ENCODE data around the gene CLBA1.

CLBA1 gene

DNA sequence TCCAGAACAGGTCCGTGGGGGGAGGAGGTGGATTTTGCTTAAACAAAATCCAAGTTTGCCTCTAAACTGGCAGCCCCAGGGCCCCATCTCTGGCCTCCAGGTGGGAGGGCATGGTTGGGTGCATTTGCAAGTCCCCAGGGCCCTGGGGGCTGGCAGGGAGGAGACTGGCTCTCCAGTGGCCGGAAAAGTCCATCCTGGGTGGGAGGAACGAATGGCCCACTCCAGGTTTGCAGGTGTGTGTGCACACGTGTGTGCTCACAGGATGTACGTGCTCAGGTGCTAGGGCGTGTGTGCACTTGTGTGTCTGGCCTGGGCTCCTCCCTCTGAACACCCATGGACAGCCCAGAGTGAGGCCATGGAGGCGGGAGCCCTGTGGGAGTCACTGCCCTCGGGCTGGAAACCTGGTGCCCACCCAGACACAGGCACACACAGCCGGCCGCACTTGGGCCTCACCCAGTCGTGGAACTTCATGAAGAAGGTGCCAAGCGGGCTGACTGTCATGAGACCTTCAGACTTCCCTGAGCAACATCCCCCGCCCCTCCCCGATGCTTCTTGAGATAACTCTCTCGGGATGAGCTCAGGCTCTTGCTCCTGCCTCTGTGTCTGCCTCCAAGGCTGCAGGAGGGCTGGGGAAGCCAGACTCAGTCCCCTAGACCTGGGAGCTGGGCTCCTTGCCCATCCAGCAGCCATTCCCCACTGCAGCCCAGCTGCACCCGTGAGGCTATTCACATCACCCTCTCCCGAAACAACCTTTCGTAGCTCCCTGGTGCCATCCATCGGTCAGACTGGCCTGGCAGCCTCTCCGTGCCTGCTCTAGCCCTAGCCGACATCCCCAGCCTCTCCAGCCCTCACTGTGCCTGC, 16.8 kb upstream of the CLBA1 start:
- no peak for DNase-seq (ENCODE audit: low read depth in 2 of 2)

DNA sequence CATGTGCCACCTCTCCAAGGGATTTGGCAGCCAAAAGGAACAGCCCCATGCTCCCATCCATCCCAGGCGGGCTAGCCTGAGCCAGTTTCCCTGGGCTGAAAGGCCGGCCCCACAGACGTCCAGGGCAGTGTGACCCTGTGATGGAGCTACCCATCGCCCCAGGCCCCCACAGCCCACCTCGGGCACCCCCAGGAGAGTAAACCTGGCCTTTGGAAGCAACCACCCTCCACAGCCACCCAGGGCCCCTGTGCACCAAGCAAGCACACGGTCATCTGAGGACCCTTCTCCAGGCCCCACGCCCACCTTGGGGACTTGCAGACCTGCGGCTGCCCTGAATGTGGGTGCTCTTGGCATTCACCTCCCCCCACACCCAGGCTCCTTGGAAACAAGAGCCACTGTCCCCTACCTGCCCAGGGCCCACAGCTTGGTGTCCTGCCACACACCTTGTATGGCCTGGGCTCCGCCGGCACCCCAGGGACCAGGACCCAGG, 15.8 kb upstream of the CLBA1 start:
- DNase-seq (ENCODE audit: low read depth in 2 of 2): no peak

DNA sequence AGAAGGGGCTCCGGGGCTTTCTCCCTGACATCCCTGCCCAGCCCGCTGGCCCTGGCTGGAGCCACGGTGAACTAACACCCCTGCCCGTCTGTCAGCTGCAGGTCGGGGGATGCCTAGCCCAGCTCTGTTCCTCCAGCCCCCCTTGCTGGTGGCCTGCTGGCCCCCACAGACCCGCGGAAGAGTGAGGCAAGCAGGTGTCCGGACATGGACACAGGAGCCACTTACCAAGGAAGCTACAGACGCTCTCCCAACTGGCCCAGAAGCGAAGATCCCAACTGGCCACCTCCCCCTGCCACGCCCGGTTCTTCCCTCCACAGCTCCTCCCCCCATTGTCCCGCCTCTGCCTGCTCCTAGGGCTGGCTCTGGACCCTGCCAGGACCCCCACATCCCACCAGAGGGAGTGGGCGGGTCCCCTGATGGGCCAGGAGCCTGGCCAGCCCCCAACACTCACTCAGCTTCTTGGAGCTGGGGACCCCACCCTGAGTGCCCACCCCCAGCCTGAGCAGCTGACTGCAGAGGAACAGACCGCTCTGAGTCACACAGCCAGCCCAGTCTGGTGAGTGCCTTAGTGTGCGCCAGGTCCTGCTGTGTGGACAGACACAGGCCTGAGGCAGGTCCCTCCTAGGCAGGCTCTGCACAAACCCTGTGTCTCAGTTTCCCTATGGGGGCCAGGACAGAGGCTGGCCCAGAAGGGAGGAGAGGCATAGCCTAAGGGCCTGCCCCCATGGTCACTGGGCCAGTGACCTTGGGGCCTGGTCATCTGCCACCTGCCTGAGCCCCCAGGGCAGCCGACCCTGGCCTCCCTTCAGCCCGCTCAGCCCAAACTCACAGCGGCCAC, 15.1 kb upstream of the CLBA1 start:
- DNase-seq (ENCODE audit: low read depth in 2 of 2): no peak

DNA sequence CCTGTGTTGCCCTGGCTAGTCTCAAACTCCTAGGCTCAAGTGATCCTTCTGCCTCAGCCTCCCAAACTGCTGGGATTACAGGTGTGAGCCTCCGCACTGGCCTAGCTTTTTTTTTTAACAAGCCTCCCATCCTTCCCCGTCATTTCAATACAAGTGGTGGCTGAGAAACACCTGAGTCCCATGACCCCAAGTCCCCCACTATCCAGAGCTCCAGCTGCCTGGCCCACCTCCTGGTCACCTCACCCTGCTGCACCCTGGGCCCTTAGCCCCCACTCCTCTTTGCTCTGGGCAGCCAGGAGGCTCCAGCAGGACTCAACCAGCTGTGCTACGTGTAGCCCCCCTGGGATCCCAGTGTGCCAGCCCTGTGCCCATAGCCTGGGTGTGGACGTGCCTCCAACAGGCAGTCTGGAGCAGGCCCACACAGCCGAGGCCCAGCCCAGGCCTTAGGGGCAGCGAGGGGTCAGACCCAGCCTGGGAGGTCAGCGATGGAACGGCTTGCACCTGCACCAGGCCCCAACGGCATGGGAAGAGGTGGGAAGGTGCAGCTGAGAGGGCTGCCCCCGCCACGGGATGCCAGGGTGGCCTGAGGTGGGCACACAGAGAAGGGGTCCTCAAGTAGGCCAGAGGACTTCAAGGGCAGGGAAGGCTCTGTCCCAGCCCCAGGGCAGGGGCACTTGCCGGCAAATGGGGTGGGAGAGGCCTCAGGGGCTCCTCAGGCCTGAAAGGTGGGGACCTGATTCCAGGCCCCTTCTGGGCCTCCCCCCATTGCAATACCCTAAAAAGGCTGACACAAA, 13.9 kb upstream of the CLBA1 start:
- DNase-seq (ENCODE audit: low read depth in 2 of 2): no peak

DNA sequence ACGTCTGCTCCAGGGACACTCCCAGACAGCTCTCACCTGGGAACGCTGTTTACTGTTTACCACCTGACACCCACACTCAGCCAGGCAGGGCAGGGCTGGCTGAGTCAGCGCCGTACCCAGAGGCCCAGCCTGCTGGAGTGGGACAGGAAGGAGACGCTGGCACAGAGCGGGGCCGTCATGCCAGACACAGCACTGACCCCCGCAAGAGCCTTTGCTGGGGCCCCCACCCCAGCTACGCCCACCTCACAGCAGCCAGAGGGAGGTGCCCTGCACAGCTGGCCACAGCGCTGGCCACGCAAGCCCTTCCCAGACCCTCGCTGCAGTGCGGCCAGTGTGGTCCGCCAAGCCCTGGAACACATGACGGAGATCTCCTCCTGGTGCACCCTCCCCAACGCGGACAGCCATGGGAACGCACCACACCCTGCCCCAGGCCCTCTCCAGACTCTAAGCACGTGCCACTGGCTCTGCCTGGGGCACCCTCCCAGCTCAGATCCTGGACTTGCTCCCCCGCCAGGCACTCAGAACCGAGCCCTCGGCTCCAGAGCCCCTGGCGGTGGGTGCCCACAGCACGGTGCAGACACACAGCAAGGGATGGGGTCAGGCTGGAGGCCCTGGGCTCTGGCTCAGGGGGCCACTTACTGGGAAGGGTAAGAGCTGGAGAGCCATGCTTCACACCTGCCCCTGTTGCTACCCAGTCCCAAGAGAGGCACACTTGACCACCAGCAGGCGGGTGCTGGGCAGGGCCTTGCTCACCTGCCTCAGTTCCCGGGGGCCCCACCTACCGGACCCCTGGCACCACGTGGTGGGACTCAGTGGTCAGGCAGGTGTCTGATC, 13.1 kb upstream of the CLBA1 start:
- no peak for DNase-seq (ENCODE audit: low read depth in 2 of 2)

DNA sequence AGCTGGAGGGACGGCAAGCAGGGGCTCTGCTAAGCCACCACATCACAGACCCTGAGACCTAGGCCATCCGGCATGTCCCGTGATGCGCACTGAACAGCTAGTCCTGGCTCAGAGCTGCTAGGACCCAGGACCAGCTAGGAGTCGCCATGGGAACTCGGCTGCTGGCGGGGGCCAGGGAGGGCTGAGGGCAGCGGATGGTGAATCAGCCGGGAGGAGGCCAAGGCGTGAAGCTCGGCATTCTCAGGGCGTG, 12.5 kb upstream of the CLBA1 start:
- DNase-seq (ENCODE audit: low read depth in 2 of 2): no peak

DNA sequence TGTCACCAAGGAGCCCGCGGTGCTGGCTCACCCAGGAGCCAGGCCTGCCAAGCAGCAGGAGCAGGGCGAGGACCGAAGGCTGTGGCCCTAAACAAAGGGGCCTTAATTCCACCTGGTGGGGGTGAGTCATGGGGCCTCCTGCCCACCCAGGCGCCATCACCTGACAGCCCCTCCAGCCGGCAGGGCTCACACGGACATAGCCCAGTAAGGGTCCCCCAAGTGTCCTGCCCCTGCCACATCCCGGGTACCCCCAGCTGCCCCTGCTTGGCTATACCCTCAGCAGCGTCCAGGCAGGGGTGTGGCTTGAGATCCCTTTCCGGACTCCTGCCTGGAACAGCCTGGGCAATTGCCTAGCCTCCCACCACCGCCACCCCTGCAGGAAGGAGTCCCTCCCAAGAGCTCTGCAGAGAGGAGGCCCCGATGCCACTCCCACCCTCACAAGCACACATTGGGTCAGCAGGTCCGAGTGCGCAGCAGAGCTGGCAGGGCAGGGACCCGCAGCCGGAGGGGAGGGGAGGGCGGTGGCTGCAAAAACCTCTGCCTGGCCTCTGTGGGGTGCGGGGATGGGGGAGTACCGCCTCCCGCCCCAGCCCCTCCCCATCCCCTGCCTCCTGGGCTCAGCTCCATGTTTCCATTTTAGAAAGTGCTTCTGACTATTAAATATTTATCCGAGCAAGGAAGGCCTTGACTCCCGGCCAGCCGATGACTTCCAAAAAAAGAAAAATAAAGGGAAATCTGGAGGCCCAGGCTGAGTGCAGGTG, 12.0 kb upstream of the CLBA1 start:
- no peak for DNase-seq (ENCODE audit: low read depth in 2 of 2)

DNA sequence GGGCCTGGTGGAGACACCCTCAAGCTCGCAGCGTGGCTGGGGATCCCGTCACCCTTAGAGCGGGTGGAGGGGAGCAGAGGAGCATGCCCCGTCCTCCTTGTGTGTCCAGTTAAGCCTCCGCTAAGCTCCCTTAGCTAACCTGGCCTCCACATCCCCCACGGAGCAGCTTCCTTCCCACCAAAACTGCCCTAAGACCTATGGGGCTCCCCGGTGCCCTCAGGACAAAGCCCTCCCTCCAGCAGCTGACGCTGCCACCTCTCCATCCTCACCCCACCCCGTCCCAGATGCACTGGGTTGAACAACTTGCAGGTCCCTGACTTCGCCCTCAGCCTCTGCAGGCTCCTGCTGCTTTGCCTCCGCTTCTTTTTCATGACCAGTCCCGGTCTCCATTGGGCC, 11.4 kb upstream of the CLBA1 start:
- no peak for DNase-seq (ENCODE audit: low read depth in 2 of 2)

DNA sequence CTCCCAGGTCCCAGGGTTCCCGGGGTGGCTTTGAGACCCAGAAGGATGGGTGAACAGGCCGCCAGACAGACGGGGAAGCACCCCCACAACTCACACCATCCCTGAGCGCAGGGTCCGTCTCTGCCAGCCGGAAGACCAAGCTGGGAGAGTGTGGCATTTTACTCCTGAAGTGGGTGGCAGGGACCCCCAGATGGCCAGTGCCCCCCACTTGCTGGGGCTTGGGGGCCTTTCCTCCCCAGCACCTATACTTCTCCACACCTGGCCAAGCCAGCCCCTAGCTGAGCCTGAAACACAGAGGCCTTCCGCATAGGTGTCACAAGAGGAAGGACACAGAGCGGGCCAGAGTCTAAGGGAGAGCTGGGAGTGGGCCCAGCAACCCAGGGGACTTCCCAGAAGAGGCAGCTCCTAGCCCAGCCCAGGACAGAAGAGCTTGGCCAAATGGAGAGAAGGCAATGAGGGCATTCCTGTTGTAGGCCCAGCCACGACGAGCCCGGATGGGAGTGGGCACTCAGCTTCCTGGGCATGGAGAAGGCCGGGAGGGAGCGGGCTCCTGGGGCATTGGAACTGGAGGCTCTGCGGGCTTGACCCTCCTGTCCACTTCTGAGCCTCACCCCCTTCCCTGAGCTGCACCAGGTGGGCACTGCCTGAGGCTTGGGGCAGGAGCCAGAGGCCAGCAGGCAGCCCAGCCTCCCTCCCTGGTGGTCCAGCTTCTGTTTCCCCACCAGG, 10.8 kb upstream of the CLBA1 start:
- DNase-seq (ENCODE audit: low read depth in 2 of 2): no peak

DNA sequence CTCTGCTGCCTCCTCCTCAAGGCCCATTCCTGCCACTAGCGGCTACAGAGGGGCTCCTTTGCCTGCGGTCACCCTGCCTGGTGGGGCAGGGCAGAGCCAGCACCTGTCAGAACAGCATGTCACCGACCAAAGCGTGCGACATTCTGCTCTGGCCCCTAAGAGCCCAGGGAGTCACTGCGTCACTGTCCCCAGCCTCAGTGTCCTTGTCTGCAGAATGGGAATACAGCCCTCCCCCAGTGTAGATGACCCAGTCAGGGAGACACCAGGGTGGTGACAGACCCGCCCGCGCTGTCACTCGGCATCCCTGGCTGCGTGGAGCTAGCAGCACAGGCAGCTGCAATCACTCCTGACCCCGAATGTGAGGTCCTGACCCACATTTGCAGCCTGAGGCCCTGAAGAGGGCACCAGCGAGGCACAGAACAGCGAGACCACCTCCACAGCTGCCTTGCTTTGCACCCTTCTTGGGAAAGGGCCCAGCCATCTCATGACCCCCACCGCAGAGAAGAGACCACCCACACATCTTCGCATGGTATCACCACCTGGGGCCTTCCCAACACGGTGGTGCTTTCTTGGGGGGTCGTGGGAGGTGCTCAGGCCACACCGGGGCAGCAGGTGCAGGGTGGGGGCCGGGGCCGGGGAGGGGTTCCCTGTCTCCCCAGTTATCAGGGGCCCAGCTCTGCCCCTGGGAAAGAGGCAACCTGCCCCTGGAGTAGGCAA, 9.9 kb upstream of the CLBA1 start:
- DNase-seq (ENCODE audit: low read depth in 2 of 2): no peak

DNA sequence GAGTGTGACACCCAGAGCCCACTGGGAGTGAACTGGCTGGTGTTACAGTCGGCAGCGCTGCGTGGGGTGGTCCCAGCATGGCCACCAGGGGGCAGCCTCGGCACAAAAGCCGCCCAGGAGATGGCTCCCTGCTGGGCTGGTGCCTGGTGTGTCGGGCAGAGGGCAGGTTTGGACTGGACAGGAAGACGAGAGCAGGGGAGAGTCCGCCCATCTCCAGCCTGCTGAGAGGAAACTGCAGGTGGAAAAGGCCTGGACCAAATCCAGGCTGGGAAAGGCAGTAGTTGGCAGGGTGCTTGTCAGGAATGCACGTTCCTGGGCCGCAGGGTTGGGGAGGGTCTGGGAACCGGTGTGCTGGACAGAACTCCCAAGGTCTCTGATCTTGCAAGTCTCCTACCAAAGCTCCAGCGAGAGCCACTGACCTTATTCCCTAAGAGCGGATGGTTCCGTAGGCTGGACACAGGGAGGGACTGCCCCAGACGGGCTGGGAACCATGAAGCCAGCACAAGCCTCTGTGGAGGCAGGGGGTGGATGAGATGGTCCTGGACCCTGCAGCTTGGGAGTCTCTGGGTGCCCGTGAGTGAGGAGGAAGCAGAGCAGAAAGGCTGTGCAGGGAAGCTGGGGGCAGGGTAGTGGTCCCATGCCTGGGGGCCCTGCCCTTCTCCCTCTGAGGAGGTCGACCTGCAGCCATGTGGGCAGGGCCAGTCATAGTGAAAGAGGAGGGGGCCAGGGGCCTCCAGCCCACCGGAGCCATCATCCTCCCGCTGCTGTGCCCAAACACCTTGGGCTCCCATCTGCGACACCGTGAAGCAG, 9.2 kb upstream of the CLBA1 start:
- DNase-seq (ENCODE audit: low read depth in 2 of 2): peak; percentile 80 to 83

DNA sequence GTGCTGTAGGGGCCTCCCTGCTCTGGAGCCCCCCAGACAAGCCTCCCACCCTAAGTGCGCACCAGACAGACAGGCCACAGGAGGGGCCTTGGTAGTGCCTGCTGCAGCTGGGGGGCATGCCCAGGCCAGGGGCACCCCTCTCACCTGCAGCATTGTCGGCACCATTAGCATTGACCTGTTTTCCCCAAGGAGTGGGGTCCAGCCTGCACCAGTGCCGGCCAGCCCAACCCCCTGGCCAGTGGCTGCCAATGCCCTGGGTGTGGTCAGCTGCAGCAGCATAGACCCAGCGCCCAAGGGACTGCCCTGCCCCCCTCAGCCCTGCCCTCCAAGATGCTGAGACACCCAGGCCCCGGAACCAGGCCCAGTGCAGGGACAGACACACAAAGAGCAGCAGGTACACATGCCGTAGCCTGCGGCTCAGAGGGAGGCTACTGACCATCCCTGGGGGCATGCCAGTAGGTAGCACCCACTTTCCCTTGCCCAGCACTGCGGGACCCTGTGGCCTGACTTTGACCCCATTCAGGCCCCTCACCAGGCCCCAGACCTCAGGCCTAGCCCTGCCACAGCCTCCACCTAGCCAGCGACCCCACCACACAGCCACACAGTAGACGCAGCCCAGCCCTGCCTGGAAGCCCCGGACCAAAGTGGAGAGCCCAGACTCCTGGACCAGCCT, 8.4 kb upstream of the CLBA1 start:
- no peak for DNase-seq (ENCODE audit: low read depth in 2 of 2)

DNA sequence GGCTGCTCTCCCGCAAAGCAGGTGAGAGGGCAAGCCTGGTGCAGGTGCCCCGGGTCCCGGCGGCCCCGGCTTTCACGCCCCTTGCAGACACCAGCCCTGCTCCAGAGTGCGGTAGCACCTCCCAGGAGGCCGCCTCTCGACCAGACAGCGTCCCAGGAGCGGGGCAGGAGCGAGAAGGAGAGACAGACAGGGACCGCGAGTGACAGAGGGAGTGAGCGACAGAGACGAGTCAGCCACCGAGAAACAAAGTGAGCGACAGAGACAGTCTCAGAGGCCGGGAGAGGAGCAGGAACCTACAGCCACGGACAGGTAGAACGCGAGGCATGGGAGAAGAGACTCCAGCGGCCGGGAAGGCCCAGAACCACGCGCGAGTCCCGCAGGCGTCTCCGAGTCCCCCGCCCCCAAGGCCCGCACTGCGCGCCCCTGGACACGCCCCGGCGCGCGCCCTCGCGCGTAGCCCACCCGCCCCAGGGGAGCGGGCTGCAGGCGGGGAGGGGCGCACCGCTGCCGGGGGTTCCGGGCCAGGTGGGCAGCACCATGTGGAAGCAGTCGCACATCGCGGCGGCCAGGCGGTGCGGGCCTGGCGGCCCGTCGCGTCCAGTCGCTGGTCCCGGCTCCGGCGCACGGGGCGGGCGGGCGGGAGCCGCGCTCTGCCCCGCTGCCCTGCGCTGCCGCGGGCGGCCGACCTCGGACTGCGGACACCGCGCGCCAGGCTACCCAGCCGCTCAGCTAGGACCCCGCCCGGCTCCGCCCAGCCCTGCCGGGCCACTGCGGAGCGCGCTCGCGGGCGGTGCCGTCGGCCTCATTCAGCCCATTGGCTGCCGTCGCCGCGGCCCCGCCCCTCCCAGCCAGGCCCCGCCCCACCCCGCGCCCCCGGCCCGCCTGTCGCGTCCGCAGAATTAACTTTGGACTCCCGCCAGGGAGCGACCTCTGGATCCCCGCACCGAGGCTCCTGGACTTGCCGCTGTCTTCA, 7.6 kb upstream of the CLBA1 start, which contains the start of gene AHNAK2:
AHNAK2 (minus strand) TSS at position 694 of the 973 bp plus-strand sequence; CDS start at position 557, 137 bp downstream.
- peak; percentile 33 to 47 for DNase-seq (ENCODE audit: low read depth in 2 of 2)

DNA sequence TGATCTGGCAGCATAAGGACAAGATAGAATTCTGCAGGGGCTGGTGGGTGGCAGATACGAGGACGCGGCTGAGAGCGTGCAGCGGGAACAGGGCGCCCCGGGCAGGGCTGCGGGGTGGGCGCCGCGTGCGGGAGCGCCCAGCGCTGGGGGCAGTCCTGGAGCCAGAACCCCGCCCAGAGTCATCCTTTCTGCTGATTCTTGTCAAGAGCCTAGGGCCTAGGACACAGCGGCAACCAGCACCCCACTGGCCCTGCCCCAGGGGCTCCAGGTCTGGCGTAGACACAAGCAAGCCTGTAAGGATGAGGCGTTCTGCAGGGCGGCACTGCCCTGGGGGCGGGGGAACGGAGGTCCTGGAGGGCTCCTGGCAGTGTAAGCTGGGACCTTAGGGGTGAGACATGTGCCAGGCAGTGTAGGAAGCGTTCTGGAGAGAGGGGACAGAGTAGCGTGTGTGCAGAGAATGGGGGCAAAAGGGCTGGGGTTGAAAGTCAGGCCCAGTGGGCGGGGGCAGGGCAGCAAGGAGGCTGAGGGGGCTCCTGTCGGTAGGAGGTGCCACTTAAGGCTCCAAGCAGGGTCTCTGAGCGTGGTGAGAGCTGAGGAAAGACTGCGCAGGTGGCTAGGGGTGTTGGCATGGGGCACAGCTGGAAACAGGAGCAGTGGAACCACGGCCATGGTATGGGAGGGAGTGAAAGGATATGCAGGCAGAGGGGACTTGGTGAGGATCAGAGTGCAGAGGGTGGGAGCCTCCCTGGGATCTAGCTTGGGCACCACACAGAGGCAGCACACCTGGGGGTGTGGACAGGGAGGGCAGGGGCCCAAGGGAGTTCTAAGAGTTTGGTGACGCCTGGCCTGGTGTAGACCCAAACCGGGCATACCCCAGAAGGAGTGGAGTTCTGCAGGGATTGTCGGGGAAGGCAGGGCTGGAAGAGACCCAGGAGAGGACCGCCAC, 6.6 kb upstream of the CLBA1 start:
- no peak for DNase-seq (ENCODE audit: low read depth in 2 of 2)
